Testis (tissue), 3 donors: ENCODE results near the gene ADAT3. TPM values are rescaled to one million over a fixed set of nuclear protein-coding genes. Genes with fewer than 3 reads are reported as not detected.

ENCODE experiments used
- DNase-seq: peaks from one replicate; pipeline ENCODE4 v3.0.0-alpha.2; 2019
- H3K27ac ChIP-seq, 2 donors: fragments of 200-600 bp; sonication (generic); one replicate each; pipeline ENCODE4 v1.5.1; 2019
- H3K27me3 ChIP-seq: fragments of 200-600 bp; sonication (generic); one replicate; pipeline ENCODE4 v1.5.1; 2019
- H3K36me3 ChIP-seq: fragments of 200-600 bp; sonication (generic); one replicate; pipeline ENCODE4 v1.5.1; 2017; ENCODE audit warnings: low read depth; ENCODE audit errors: missing control alignments
- H3K4me1 ChIP-seq: fragments of 200-600 bp; sonication (generic); one replicate; pipeline ENCODE4 v1.5.1; 2019
- H3K4me3 ChIP-seq, 2 donors: fragments of 200-600 bp; sonication (generic); one replicate each; pipeline ENCODE4 v1.5.1; 2017 to 2019
- H3K9me3 ChIP-seq: fragments of 200-600 bp; sonication (generic); one replicate; pipeline ENCODE4 v1.5.1; 2017
- POLR2A ChIP-seq: fragments of 450-650 bp; IDR thresholded peaks from one replicate; pipeline ENCODE4 v1.6.1; 2017; ENCODE audit warnings: antibody characterized with exemption, mild to moderate bottlenecking, moderate library complexity
- WGBS, 2 donors: methylation state at CpG; one replicate each; pipeline ENCODE4 v1.1.5; 2018; 5-methylcytosine and 5-hydroxymethylcytosine counted together
- intact Hi-C: fragments of 100-400 bp; cut with DNase I; formaldehyde crosslinking; loops from one replicate; pipeline ENCODE4 v1.15.1; 2023; ENCODE audit warnings: low total_unique reads
- polyA plus RNA-seq: library from polyadenylated mRNA; stranded (reverse); fragments of 350-450 nt; fragmentation: Illumina TruSeq; extraction: RNeasy Lipid Tissue Mini Kit (QIAGEN cat#74804); gene quantifications from one replicate; pipeline ENCODE4 v1.2.3, GENCODE V29; 2014; ENCODE audit warnings: low read depth, low replicate concordance; ENCODE audit not compliant: insufficient read depth
- total RNA-seq, 2 donors: library from RNA; depleted of rRNA; stranded (reverse); fragments of >200 nt; gene quantifications; one replicate each; pipeline ENCODE4 v1.2.3, GENCODE V29; 2016
- TF ChIP-seq, protein P1 (sequence below), 3 experiments: fragments of 450-650 bp in 2 of 3; fragments of 200-600 bp in 1 of 3; sonication (generic) in 1 of 3; IDR thresholded peaks; one replicate each; pipeline ENCODE4 v1.5.1; 2016 to 2019; ENCODE audit warnings: antibody characterized with exemption in 3 of 3, mild to moderate bottlenecking in 2 of 3, moderate library complexity in 1 of 3

Gene ADAT3
- total and polyA plus RNA-seq, 3 donors from 2014 or later = 1.1 to 16.7 (median 10.6) TPM

DNA sequence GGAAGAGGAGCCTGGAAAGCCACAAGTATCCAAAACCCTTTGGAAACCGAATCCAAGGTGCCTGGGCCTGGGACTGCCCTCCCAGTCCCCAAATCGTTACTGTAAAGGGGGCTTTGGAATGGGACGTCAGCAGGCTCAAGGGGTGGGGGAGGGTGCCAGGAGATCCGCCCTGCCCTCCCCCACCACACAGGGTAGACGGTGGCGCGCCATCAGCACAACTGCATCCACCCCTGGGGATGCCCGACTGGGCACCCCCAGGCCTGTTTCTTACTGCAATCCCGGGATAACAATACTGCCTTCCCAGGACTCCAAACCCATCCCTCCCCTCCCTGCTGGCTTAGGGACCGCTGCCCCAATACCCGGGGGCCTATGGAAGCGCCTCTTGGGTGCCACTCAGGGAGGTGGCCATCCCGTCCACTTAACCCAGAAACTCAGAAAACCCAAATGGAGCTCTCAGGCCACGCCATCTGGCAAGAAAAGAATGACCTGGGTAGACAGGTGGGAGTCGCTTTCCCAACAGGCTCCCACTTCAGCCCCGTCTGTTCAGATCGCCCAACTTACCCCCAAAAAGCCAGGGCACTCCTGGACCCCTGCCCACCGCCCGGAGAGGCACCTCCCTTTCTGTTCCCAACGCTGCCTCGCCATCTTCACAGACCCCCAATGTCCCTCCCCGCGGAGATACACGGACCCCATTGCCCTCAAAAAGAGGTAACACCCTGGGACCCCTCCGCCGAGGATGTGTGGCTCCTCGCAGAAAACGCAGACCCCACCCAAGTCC lies 44.2 kb upstream of the ADAT3 start:
- TF ChIP-seq POLR2A = no peak
- TF ChIP-seq, protein P1, sequence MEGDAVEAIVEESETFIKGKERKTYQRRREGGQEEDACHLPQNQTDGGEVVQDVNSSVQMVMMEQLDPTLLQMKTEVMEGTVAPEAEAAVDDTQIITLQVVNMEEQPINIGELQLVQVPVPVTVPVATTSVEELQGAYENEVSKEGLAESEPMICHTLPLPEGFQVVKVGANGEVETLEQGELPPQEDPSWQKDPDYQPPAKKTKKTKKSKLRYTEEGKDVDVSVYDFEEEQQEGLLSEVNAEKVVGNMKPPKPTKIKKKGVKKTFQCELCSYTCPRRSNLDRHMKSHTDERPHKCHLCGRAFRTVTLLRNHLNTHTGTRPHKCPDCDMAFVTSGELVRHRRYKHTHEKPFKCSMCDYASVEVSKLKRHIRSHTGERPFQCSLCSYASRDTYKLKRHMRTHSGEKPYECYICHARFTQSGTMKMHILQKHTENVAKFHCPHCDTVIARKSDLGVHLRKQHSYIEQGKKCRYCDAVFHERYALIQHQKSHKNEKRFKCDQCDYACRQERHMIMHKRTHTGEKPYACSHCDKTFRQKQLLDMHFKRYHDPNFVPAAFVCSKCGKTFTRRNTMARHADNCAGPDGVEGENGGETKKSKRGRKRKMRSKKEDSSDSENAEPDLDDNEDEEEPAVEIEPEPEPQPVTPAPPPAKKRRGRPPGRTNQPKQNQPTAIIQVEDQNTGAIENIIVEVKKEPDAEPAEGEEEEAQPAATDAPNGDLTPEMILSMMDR (IDR thresholded peaks at IDR 0.05) = no peak
- no peak for DNase-seq
- peaks cover 60% of the 10 kb centered on the region for H3K4me1 ChIP-seq

DNA sequence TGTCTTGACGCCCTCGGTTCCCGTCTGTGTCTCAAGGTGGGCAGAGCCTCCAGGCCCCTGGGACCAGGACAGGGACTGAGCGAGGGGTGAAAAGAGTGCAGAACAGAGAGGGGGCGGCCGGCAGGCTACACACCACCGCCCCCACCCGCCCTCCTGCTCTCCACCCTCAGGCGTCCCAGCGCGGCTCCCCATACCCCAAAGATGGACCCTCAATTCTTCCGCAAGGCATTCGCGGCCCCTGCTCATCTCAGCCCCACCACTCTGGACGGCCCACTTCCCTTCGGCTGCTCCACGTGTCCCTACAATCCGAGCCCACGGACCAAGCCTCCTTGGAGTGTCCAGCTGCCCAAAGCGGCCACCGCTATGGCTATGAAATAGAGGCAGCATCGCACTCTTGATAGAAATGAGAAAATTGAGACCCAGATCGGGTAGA lies 43.6 kb upstream of the ADAT3 start:
- WGBS, 2 donors = 22 to 24% methylated on average over 19 to 23 of the region's 23 CpGs

More for the DNA sequence above, 44.2 kb upstream of the ADAT3 start:
- 44 to 58% methylated on average over 21 to 27 of the region's 28 CpGs for WGBS, 2 donors
- Histone ChIP-seq H3K27ac (peak overlapping the region in 1 of 2 donors; percentile 50), H3K4me3 (peak overlapping the region in 1 of 2 donors; percentile 61), H3K36me3 (no peaks in the 10 kb centered on the region), H3K9me3 (no peaks in the 10 kb centered on the region), H3K27me3 (no peaks in the 10 kb centered on the region)
- intact Hi-C loops = no loop called here

DNA sequence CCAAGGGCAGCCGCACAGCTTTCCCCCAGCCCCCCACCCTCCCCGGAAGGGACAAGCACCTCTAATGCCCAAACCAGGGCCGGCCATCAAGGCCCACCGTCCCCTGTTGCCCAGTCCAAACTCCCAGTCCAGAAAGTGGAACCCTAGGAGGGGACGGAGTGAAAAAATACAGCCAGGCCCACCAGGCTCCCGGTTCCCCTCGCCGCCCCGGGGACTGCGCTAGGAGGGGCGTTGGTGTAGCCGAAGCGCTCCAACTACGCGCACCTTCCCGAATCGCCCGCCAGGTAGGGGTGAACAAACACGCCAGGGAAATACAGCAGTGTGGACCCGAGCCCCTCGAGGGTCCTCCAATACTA lies 43.2 kb upstream of the ADAT3 start:
- Histone ChIP-seq H3K9me3 (no peaks in the 10 kb centered on the region), H3K27me3 (no peaks in the 10 kb centered on the region), H3K4me3 (peak overlapping the region; percentile 61 to 64), H3K36me3 (no peaks in the 10 kb centered on the region), H3K27ac (peak overlapping the region; percentile 44 to 50), H3K4me1 (peaks cover 52% of the 10 kb centered on the region)
- no peak for TF ChIP-seq POLR2A
- TF ChIP-seq, protein P1 (IDR thresholded peaks at IDR 0.05) = no peak
- 4% methylated on average over 21 of the region's 21 CpGs; no CpG with 5 or more reads in 1 of the 2 donors for WGBS, 2 donors
- DNase-seq = no peak
- intact Hi-C loops = no loop called here

More for the DNA sequence above, 43.6 kb upstream of the ADAT3 start:
- Histone ChIP-seq H3K36me3 (no peaks in the 10 kb centered on the region), H3K27ac (peak overlapping the region; percentile 44 to 50), H3K9me3 (no peaks in the 10 kb centered on the region), H3K4me3 (peak overlapping the region; percentile 61 to 64), H3K27me3 (no peaks in the 10 kb centered on the region), H3K4me1 (peaks cover 54% of the 10 kb centered on the region)
- no peak for DNase-seq
- intact Hi-C loops = no loop called here
- TF ChIP-seq, protein P1 (IDR thresholded peaks at IDR 0.05) = no peak
- no peak for TF ChIP-seq POLR2A

DNA sequence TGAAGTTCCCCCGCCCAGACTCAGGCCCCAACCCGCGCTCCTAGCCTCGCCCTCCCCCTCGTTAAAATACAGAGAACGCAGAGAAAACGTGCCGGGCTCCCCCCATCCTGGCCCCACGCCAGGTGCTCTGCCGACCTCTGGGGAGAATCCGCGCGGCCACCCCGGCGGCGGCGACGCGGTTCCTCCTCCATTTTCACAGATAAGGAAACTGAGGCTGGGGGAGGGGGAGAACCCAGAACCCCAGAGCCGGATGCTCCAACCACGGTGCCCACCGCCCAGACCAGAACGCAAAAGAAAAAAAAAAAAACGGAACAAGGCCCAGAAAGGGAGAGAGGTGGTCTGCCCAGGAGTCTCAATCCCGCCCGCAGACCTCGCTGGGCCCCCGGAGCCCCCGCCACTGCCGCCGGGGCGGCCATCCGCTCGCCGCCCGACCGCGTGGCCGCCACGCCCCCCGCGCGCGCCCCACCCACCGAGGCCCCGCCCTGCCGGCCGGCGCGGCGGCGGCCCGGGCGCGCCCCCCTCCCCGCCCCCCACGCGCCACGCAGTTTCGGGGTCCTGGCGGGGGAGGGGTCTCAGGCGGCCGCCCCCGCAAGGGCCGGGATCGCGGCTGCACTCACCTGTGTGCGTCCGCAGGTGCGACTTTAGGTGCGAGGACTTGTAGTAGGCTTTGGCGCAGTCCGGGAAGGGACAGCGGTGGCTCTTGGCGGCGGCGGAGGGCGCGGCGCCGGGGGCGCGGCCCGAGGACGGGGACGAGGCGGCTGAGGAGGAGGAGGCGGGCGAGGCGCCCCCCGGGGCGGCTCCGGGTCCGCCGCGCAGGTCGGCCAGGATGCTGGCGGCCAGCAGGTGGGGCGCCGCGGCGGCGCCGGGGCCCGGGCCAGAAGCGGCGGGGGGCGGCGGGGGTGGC lies 42.5 kb upstream of the ADAT3 start:
- intact Hi-C loops = no loop called here

More for the DNA sequence above, 42.5 kb upstream of the ADAT3 start:
- no peak for DNase-seq
- Histone ChIP-seq H3K4me3 (peak overlapping the region; percentile 61 to 64), H3K27me3 (no peaks in the 10 kb centered on the region), H3K9me3 (no peaks in the 10 kb centered on the region), H3K36me3 (no peaks in the 10 kb centered on the region), H3K4me1 (peaks cover 46% of the 10 kb centered on the region), H3K27ac (peak overlapping the region; percentile 44 to 56)
- TF ChIP-seq, protein P1 (IDR thresholded peaks at IDR 0.05) = no peak
- no peak for TF ChIP-seq POLR2A
- WGBS, 2 donors = 0 to 1% methylated on average over 19 to 42 of the region's 109 CpGs
